Astrocyte (in vitro differentiated cells and primary cell): ENCODE measurements around the gene RPL28.
"Not testable (repeated sequence)": the region's sequence is repeated elsewhere in the genome, so short reads cannot be mapped to it uniquely, and the experiment has no call there.

Experiments used
- CTCF ChIP-seq: IDR thresholded peaks from 2 replicates; pipeline ENCODE4 v1.5.1; 2011; ENCODE audit warnings: low read depth, mild to moderate bottlenecking, inconsistent platforms, low read length, moderate library complexity; ENCODE audit not compliant: insufficient read depth
- EZH2 ChIP-seq: IDR thresholded peaks from 2 replicates; pipeline ENCODE4 v1.6.1; 2012; ENCODE audit warnings: mild to moderate bottlenecking, low read length, inconsistent platforms; ENCODE audit not compliant: insufficient read depth

GRCh38 chr19:55401390-55401789 lies 15.7 kb downstream of the RPL28 start:
- TF ChIP-seq CTCF, EZH2: not testable (repeated sequence)
